LoVo (cell line): ENCODE measurements around the gene DPH6.
"Not testable (repeated sequence)": the region's sequence is repeated elsewhere in the genome, so short reads cannot be mapped to it uniquely, and the experiment has no call there.

Experiments used
- DNase-seq: peaks from one replicate; pipeline ENCODE4 v3.0.0-alpha.2; 2016; ENCODE audit warnings: low spot score

Gene DPH6

DNA sequence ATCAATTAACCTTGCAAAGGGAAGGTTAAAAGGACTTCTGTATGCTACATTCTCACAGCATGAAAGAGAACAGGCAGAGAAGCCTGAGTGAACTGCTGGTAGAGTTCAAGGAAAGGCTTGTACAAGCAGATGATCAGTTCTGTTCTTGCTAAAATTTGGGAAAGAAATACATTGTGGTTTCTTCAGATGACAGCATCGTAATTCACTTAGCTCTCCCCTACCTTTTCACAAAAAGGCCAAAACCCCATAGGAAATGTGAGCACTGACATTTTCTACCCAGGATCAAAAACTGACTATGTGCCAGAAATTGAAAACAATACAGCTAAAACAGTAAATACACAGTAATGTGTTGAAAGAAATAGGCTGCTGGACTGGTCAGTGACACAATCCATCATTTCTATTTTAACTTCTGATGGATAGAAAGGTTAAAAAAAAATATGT lies 216.4 kb downstream of the DPH6 start:
- no peak for DNase-seq

- DNase-seq = not testable (repeated sequence)
Observed at GRCh38 chr15:35328836-35329235, 217.1 kb downstream of the DPH6 start.

DNA sequence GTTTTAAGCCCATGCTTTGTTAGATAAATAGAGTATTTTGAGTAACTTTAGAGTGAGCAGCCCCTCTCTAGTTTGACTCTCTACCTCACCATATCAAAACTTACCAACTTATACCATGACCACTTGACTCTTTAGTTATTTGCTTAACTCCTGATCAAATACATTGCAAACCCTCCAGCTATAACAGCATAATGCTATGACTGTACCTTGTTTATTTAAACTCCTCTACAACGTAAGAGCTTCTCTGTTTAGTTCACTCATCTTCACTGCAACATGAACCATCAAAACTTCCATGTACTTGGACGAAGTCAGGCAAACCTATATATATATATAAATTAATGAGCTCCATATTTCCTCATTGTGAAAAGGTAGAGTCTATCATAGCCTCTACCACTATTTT lies 218.2 kb downstream of the DPH6 start:
- no peak for DNase-seq

GRCh38 chr15:35325374-35325941 lies 220.5 kb downstream of the DPH6 start:
- DNase-seq = no peak

DNA sequence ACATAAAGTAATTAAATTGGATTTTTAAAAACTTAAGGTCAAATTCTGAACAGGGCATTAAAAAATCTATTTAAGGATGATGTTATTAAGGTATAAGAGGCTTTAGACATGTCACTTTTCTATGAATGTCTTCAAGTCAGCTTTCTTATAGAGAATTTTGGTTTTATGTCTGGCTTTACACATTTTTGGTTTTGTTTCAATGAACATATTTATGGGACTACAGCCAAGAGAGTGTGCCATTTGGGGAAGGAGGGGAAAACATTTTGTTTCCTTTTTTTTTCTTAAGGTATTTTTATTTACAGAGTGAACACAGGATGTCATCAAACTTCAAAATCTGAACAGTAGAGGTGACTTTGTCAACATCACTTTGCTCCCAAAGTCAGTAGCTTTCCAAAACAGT lies 222.8 kb downstream of the DPH6 start:
- no peak for DNase-seq

GRCh38 chr15:35321926-35322325 lies 224.0 kb downstream of the DPH6 start:
- no peak for DNase-seq

DNA sequence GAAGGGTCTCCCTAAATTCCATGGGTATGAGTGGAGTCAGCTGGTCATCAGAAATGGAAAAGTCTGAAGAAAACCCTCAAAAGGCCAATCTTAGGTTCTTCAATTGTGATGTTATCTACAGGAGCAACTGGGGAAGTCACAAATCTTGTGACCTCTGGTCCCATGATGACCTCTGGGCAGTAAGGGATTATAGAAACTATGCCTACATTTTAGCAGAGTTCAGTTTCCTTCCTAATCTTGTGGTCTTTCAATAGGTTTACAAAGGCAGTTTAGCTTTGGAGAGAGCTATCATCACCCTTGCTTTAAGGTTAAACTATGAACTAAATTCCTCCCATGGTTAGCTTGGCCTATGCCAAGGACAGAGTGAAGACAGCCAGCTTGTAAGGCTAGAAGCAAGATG lies 225.1 kb downstream of the DPH6 start:
- no peak for DNase-seq
